GM04503 (cell line): ENCODE measurements around the gene MYH9.
"Not testable (repeated sequence)": the region's sequence is repeated elsewhere in the genome, so short reads cannot be mapped to it uniquely, and the experiment has no call there.

ENCODE experiments used
- DNase-seq: peaks from one replicate; pipeline ENCODE4 v3.0.0-alpha.2; 2012; ENCODE audit warnings: low read depth

Gene MYH9

GRCh38 chr22:36387959-36388726 lies at the start of gene MYH9:
TSS of gene MYH9 (minus strand) at chr22:36387967. CDS start at chr22:36349236, 38,731 bp downstream.
- DNase-seq, result peak; percentile 96

GRCh38 chr22:36435516-36436415 lies 48.0 kb upstream of the MYH9 start:
- DNase-seq, result no peak

GRCh38 chr22:36433318-36434231 lies 45.8 kb upstream of the MYH9 start:
- DNase-seq, result no peak

GRCh38 chr22:36432592-36433317 lies 45.0 kb upstream of the MYH9 start:
- no peak for DNase-seq

GRCh38 chr22:36431977-36432376 lies 44.2 kb upstream of the MYH9 start:
- DNase-seq, result no peak

GRCh38 chr22:36430863-36431262 lies 43.1 kb upstream of the MYH9 start:
- no peak for DNase-seq

GRCh38 chr22:36427952-36428351 lies 40.2 kb upstream of the MYH9 start:
- not testable (repeated sequence) for DNase-seq

GRCh38 chr22:36425977-36426523 lies 38.3 kb upstream of the MYH9 start:
- no peak for DNase-seq

GRCh38 chr22:36424901-36425579 lies 37.3 kb upstream of the MYH9 start:
- DNase-seq, result no peak

GRCh38 chr22:36424466-36424865 lies 36.7 kb upstream of the MYH9 start:
- not testable (repeated sequence) for DNase-seq

- no peak for DNase-seq
Observed at GRCh38 chr22:36423461-36424404, 36.0 kb upstream of the MYH9 start.

GRCh38 chr22:36422287-36423014 lies 34.7 kb upstream of the MYH9 start:
- no peak for DNase-seq

- DNase-seq, result no peak
Observed at GRCh38 chr22:36419912-36420882, 32.4 kb upstream of the MYH9 start.

GRCh38 chr22:36419177-36419911 lies 31.6 kb upstream of the MYH9 start:
- no peak for DNase-seq

- no peak for DNase-seq
Observed at GRCh38 chr22:36417281-36417686, 29.5 kb upstream of the MYH9 start.

- no peak for DNase-seq
Observed at GRCh38 chr22:36415415-36416168, 27.8 kb upstream of the MYH9 start.
